ENCODE data around the gene TENT5A.

Gene TENT5A

DNA sequence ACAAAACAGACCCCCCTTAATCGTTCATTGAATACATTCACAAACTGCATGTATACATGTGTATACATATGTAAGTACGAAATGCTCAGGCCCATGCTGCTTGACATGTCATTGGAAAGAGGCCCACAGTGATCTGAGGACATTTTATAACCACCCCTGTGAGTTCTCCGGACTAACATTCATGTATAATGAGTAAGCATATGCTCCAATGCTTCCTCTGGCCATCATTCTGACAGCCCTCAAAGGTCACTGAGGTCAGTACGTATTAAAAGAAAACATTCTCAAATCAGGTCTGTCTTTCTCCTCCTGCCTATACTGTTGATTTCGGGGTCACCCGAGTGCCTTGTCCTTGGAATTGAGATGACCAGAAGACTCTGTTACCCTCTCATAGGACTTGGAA is 54.9 kb downstream of the TENT5A start:
- no peak for DNase-seq

DNA sequence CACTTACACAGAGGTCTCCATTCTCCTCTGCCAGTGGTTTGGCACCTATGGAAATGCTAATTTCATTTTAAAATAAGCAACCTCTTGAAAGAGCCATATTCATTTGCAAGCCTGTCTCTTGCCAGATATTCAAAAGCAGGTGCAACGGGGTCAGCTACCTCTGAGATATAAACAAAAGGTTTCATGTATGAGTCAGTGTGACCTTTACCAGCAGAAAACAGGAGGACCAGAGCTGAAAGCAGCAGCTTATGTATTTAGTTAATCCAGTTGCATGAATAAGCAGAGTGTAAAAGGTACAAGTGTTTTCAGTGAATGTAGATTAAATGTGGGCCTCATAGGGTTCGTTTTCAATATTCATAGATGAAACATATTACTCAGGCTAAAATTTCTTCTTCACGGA is 56.0 kb downstream of the TENT5A start:
- DNase-seq, result no peak
